Epithelial cell of esophagus (primary cell): ENCODE data around the gene LRFN2.

Source experiments
- DNase-seq: peaks from one replicate; pipeline ENCODE4 v3.0.0; 2010; ENCODE audit warnings: low read depth
- H3K4me3 ChIP-seq: 2 replicates; pipeline ENCODE4 v1.5.1; 2011; ENCODE audit warnings: mild to moderate bottlenecking, low read length, control low read depth
- CTCF ChIP-seq: IDR thresholded peaks from 2 replicates; pipeline ENCODE4 v1.5.1; 2011; ENCODE audit warnings: low read depth, mild to moderate bottlenecking, low read length, control low read depth, inconsistent platforms; ENCODE audit not compliant: insufficient read depth; ENCODE audit errors: missing control alignments

Gene LRFN2

GRCh38 chr6:40398034-40398691 lies 189.0 kb downstream of the LRFN2 start:
- DNase-seq = no peak
- TF ChIP-seq CTCF = no peak
- H3K4me3 ChIP-seq = no peak overlapping the region

GRCh38 chr6:40397287-40398033 lies 189.7 kb downstream of the LRFN2 start:
- TF ChIP-seq CTCF = no peak
- no peak overlapping the region for H3K4me3 ChIP-seq
- no peak for DNase-seq

- no peak for DNase-seq
- no peak overlapping the region for H3K4me3 ChIP-seq
- TF ChIP-seq CTCF = no peak
Measured at GRCh38 chr6:40395698-40396076, 191.5 kb downstream of the LRFN2 start.

GRCh38 chr6:40395066-40395697 lies 192.0 kb downstream of the LRFN2 start:
- TF ChIP-seq CTCF = no peak
- no peak overlapping the region for H3K4me3 ChIP-seq
- peak; percentile 15 for DNase-seq

GRCh38 chr6:40394381-40394780 lies 192.8 kb downstream of the LRFN2 start:
- TF ChIP-seq CTCF = no peak

GRCh38 chr6:40393641-40394040 lies 193.5 kb downstream of the LRFN2 start:
- H3K4me3 ChIP-seq = no peak overlapping the region
- peak; percentile 57 for DNase-seq
- peak; percentile 22 for TF ChIP-seq CTCF

More at GRCh38 chr6:40394381-40394780, 192.8 kb downstream of the LRFN2 start:
- H3K4me3 ChIP-seq = no peak overlapping the region
- DNase-seq = no peak
